ENCODE results near the gene ORC4. TPM values are rescaled to one million over a fixed set of nuclear protein-coding genes. Genes with fewer than 3 reads are reported as not detected.

The ORC4 gene
- total and polyA plus RNA-seq, 2 of the 8 experiments (the other 6 are each of a cell fraction or from before 2014, with no cell fraction given), result 22.7 to 63.7 TPM

DNA sequence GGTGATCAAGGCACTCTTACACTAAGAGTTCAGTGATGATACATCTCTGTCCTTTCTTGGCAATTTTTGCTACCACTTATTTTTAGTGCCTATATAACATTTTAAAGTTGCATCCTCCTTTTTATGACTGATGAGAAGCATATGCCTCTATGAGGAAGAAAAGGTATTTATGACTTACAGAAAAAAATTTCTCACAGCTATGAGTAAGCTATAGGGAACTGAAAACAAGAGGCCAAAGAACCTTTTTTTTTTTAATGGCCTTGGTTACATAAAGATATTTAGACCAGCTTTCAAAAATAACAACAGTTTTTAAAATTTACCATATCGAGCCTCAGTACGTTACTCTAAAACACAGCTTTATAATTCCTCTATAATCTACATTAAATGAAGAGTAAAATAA, 21.7 kb upstream of the ORC4 start:
- WGBS, 2 experiments (ENCODE audit: extremely low coverage in 1 of 2, insufficient coverage in 1 of 2, insufficient read length in 1 of 2, insufficient replicate concordance in 2 of 2, low coverage in 1 of 2, low lambda C conversion rate in 2 of 2, missing lambda C conversion rate in 1 of 2), result 100% methylated on average over 2 of the region's 2 CpGs; no CpG with 5 or more reads in 1 of the 2 experiments
- H2AK5ac ChIP-seq (ENCODE audit: low read depth, low read length), result no peak overlapping the region
- CTCF ChIA-PET (ENCODE audit: partially characterized antibody), result interaction anchor here (0.7 to 1.3 kb wide), 2 partner anchors 10 to 16 kb away, joined by 3 read pairs; no protein-coding TSS in a partner anchor
- TF ChIP-seq POU5F1 (IDR thresholded peaks at IDR 0.05; ENCODE audit: low read depth, low read length), result no peak
- TF ChIP-seq MAX (IDR thresholded peaks at IDR 0.05), result no peak
- no peak for TF ChIP-seq GABPA (IDR thresholded peaks at IDR 0.05; ENCODE audit: borderline replicate concordance, insufficient read depth, low read length)
- TF ChIP-seq RNF2 (IDR thresholded peaks at IDR 0.05; ENCODE audit: borderline replicate concordance, low read depth, low read length, missing control alignments, poor library complexity, severe bottlenecking), result no peak
- TF ChIP-seq CEBPB (IDR thresholded peaks at IDR 0.05; ENCODE audit: low read depth, low read length), result no peak
- no peak for TF ChIP-seq NANOG (IDR thresholded peaks at IDR 0.05; ENCODE audit: insufficient read depth, low read depth, low read length, poor library complexity, severe bottlenecking)
- TF ChIP-seq, protein P1, sequence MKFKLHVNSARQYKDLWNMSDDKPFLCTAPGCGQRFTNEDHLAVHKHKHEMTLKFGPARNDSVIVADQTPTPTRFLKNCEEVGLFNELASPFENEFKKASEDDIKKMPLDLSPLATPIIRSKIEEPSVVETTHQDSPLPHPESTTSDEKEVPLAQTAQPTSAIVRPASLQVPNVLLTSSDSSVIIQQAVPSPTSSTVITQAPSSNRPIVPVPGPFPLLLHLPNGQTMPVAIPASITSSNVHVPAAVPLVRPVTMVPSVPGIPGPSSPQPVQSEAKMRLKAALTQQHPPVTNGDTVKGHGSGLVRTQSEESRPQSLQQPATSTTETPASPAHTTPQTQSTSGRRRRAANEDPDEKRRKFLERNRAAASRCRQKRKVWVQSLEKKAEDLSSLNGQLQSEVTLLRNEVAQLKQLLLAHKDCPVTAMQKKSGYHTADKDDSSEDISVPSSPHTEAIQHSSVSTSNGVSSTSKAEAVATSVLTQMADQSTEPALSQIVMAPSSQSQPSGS (IDR thresholded peaks at IDR 0.05; ENCODE audit: low read length), result no peak
- no peak for TF ChIP-seq SP2 (IDR thresholded peaks at IDR 0.05; ENCODE audit: low read length)
- no peak for TF ChIP-seq SP4 (IDR thresholded peaks at IDR 0.05; ENCODE audit: low read length)
- TF ChIP-seq SIN3A (conservative IDR thresholded peaks at IDR 0.05 in 1 of 2, IDR thresholded peaks at IDR 0.05 in 1 of 2; ENCODE audit: low read depth in 1 of 2, low read length in 2 of 2), result no peak
- no peak for TF ChIP-seq E2F6 (IDR thresholded peaks at IDR 0.05)

More for the DNA sequence above, 21.7 kb upstream of the ORC4 start:
- no peak overlapping the region for H4K8ac ChIP-seq (ENCODE audit: extremely low read depth, insufficient read depth, low read length)
- no peak overlapping the region for H2BK12ac ChIP-seq (ENCODE audit: low read depth, low read length)
- no peak overlapping the region for H2BK5ac ChIP-seq (ENCODE audit: low read depth, low read length)
- H3K79me2 ChIP-seq (ENCODE audit: control insufficient read depth in 1 of 2, insufficient read depth in 2 of 2, low read length in 2 of 2), result peaks cover 0 to 6% of the 10 kb centered on the region in 2 experiments; a peak in 1 of 4 replicates
- peaks cover 0 to 3% (median under 1%) of the 10 kb centered on the region in 4 experiments; a peak in 2 of 7 replicates for H3K4me1 ChIP-seq (replicated peaks in 1 of 4; ENCODE audit: control insufficient read depth in 3 of 4, insufficient read depth in 4 of 4, low read length in 3 of 4)
- POLR2A ChIA-PET (ENCODE audit: partially characterized antibody), result interaction anchor here (0.5 to 1.0 kb wide), 3 partner anchors 21 to 66 kb away, joined by 3 read pairs; partner anchors contain the start of gene MBD5
- no peak overlapping the region for H3K23ac ChIP-seq (ENCODE audit: insufficient read length)
- H3K79me1 ChIP-seq (ENCODE audit: low read depth, low read length), result no peaks in the 10 kb centered on the region
- H3K9me3 ChIP-seq (ENCODE audit: insufficient read depth in 2 of 2, low read depth in 1 of 2, low read length in 1 of 2), result no peaks in the 10 kb centered on the region
- no peak overlapping the region for H3K4me2 ChIP-seq (ENCODE audit: insufficient read depth in 1 of 2, low read depth in 2 of 2, low read length in 2 of 2)
- H3K56ac ChIP-seq (replicated peaks; ENCODE audit: insufficient read length, low read depth, low read length), result no peak overlapping the region
- no peak overlapping the region for H3K9ac ChIP-seq (replicated peaks in 1 of 4; ENCODE audit: extremely low read depth in 1 of 4, low read depth in 3 of 4, low read length in 3 of 4)
- no peaks in the 10 kb centered on the region for H3K27me3 ChIP-seq (replicated peaks in 1 of 4; ENCODE audit: control insufficient read depth in 3 of 4, extremely low read depth in 1 of 4, insufficient read depth in 3 of 4, low read length in 3 of 4)
- FAIRE-seq, result no peak
- no peaks in the 10 kb centered on the region for H3K23me2 ChIP-seq (ENCODE audit: low read depth, low read length)
- H2BK20ac ChIP-seq (ENCODE audit: low read length), result no peak overlapping the region
- H4K91ac ChIP-seq (replicated peaks; ENCODE audit: insufficient read length, low read length), result no peak overlapping the region
- no peak overlapping the region for H3K4me3 ChIP-seq (ENCODE audit: extremely low read depth in 1 of 4, insufficient read depth in 2 of 4, low read depth in 3 of 4, low read length in 4 of 4)
- no peak overlapping the region for H3K27ac ChIP-seq (ENCODE audit: low read depth, low read length)
- DNase-seq (ENCODE audit: low read depth in 1 of 2, low spot score in 2 of 2), result no peak
- no peak overlapping the region for H3K14ac ChIP-seq (ENCODE audit: insufficient read length)
- H3K18ac ChIP-seq (ENCODE audit: extremely low read depth, low read length), result no peak overlapping the region
- no peaks in the 10 kb centered on the region for H3K36me3 ChIP-seq (ENCODE audit: control insufficient read depth in 2 of 4, insufficient read depth in 4 of 4, low read length in 3 of 4)
- no peak overlapping the region for H4K5ac ChIP-seq (ENCODE audit: insufficient read length, low read depth, low read length)
- no peak overlapping the region for H2BK15ac ChIP-seq (ENCODE audit: low read length)
- no peak overlapping the region for H2BK120ac ChIP-seq (replicated peaks; ENCODE audit: low read depth, low read length)
- H3K4ac ChIP-seq (replicated peaks; ENCODE audit: insufficient read length, low read depth, low read length), result no peak overlapping the region
- H4K20me1 ChIP-seq (replicated peaks in 1 of 2; ENCODE audit: control insufficient read depth in 1 of 2, insufficient read depth in 2 of 2, low read length in 2 of 2), result no peaks in the 10 kb centered on the region
- H2AFZ ChIP-seq (ENCODE audit: low read length), result no peak overlapping the region

Measured in H1 (cell line).